Caco-2 (cell line): Measurements from ENCODE around the gene C1S. TPM values are rescaled to one million over a fixed set of nuclear protein-coding genes. Genes with fewer than 3 reads are reported as not detected.

Source experiments
- BruUV-seq: library from RNA; stranded (reverse); fragments of 400-500 nt; replicated peaks from 2 replicates; lab custom pipeline; 2021; lab: Mats Ljungman, UMichigan
- CTCF ChIA-PET: fragments of 300-600 bp; sonication (Branson Sonifier 250); formaldehyde crosslinking; loops from one replicate; lab custom pipeline; 2022; ENCODE audit warnings: antibody characterized with exemption; lab: Charles Lee
- POLR2A ChIA-PET: fragments of 300-600 bp; sonication (Branson Sonifier 250); formaldehyde crosslinking; loops from one replicate; lab custom pipeline; 2022; ENCODE audit warnings: antibody characterized with exemption; lab: Charles Lee
- DNase-seq, 2 experiments: peaks; one replicate each; pipeline versions ENCODE4 v3.0.0 to v3.0.0-alpha.2; 2020 to 2022
- H3K27me3 ChIP-seq: replicated peaks from 2 replicates; pipeline ENCODE4 v1.6.0; 2011; ENCODE audit warnings: low read length; ENCODE audit not compliant: control insufficient read depth, insufficient read depth
- H3K36me3 ChIP-seq: 2 replicates; pipeline ENCODE4 v1.5.1; 2011; ENCODE audit warnings: low read length; ENCODE audit not compliant: control insufficient read depth, insufficient read depth
- H3K4me1 ChIP-seq: fragments of 250-450 bp; sonication (Bioruptor Pico); 2 replicates; pipeline ENCODE4 v1.5.1; 2020; ENCODE audit warnings: mild to moderate bottlenecking
- H3K4me3 ChIP-seq: 2 replicates; pipeline ENCODE4 v1.5.1; 2011; ENCODE audit warnings: low read depth, mild to moderate bottlenecking, control low read depth, low read length
- H3K9me3 ChIP-seq: fragments of 250-450 bp; sonication (Bioruptor Pico); 2 replicates; pipeline ENCODE4 v1.5.1; 2020; ENCODE audit warnings: mild to moderate bottlenecking, moderate library complexity
- H3K27ac Mint-ChIP-seq: one replicate; pipeline ENCODE4 v1.8.0; 2022; ENCODE audit warnings: mixed read lengths; ENCODE audit not compliant: unreplicated experiment
- H3K27me3 Mint-ChIP-seq: one replicate; pipeline ENCODE4 v1.8.0; 2022; ENCODE audit warnings: mixed read lengths; ENCODE audit not compliant: insufficient read depth, unreplicated experiment
- H3K36me3 Mint-ChIP-seq: one replicate; pipeline ENCODE4 v1.8.0; 2022; ENCODE audit warnings: mild to moderate bottlenecking, mixed read lengths; ENCODE audit not compliant: insufficient read depth, unreplicated experiment
- H3K4me1 Mint-ChIP-seq: one replicate; pipeline ENCODE4 v1.8.0; 2022; ENCODE audit warnings: low read depth, mixed read lengths; ENCODE audit not compliant: unreplicated experiment
- H3K4me3 Mint-ChIP-seq: one replicate; pipeline ENCODE4 v1.8.0; 2022; ENCODE audit warnings: mild to moderate bottlenecking, moderate library complexity, mixed read lengths; ENCODE audit not compliant: unreplicated experiment
- H3K9me3 Mint-ChIP-seq: one replicate; pipeline ENCODE4 v1.8.0; 2022; ENCODE audit warnings: mixed read lengths; ENCODE audit not compliant: unreplicated experiment
- intact Hi-C: fragments of 100-400 bp; cut with micrococcal nuclease; formaldehyde crosslinking; loops from one replicate; pipeline ENCODE4 v1.10.0; 2022; ENCODE audit not compliant: unreplicated experiment
- total RNA-seq: library from RNA; stranded (reverse); gene quantifications from 2 replicates; pipeline ENCODE4 v1.2.3, GENCODE V29; 2022
- TF ChIP-seq, protein P1 (sequence below), 2 experiments: fragments of 200-600 bp in 1 of 2; IDR thresholded peaks; 1 replicate in 1 of 2; 2 replicates in 1 of 2; pipeline versions ENCODE4 v1.5.1 to v1.8.0; 2011 to 2022; ENCODE audit warnings: antibody characterized with exemption in 1 of 2, control low read depth in 1 of 2, inconsistent platforms in 1 of 2, low read depth in 1 of 2, low read length in 1 of 2, mild to moderate bottlenecking in 1 of 2, moderate library complexity in 1 of 2; ENCODE audit not compliant: insufficient read depth in 1 of 2, severe bottlenecking in 1 of 2, unreplicated experiment in 1 of 2

Gene C1S
- total RNA-seq, 1 experiment from 2014 or later, result 6.1 TPM

DNA sequence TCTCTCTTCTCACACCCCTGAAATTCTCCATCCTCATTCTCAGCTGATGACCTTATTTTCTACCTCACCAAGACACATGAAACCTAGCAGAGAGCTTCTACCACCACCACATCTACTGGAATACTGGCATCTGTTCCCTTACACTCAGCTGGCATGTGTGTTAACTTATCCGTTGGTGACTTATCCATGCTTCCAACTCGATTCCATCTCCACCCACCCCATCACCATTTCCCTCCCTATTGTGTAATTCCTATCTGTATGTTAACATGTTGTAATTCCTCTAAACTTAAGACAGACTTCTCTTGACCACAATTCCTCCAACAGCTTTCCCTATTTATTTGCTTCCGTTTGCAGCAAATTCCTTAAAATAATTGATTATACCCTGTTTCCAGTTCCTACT lies 15.4 kb downstream of the C1S start:
- no TSS peak for BruUV-seq
- peaks cover 18% of the 10 kb centered on the region for H3K4me1 ChIP-seq
- Mint-ChIP-seq H3K27me3 (no peaks in the 10 kb centered on the region), H3K36me3 (no peaks in the 10 kb centered on the region), H3K4me3 (no peak overlapping the region), H3K9me3 (no peaks in the 10 kb centered on the region), H3K27ac (no peak overlapping the region), H3K4me1 (peaks cover 5% of the 10 kb centered on the region)
- H3K36me3 ChIP-seq, result no peaks in the 10 kb centered on the region
- intact Hi-C loops, result no loop called here
- no peaks in the 10 kb centered on the region for H3K27me3 ChIP-seq
- TF ChIP-seq, protein P1, sequence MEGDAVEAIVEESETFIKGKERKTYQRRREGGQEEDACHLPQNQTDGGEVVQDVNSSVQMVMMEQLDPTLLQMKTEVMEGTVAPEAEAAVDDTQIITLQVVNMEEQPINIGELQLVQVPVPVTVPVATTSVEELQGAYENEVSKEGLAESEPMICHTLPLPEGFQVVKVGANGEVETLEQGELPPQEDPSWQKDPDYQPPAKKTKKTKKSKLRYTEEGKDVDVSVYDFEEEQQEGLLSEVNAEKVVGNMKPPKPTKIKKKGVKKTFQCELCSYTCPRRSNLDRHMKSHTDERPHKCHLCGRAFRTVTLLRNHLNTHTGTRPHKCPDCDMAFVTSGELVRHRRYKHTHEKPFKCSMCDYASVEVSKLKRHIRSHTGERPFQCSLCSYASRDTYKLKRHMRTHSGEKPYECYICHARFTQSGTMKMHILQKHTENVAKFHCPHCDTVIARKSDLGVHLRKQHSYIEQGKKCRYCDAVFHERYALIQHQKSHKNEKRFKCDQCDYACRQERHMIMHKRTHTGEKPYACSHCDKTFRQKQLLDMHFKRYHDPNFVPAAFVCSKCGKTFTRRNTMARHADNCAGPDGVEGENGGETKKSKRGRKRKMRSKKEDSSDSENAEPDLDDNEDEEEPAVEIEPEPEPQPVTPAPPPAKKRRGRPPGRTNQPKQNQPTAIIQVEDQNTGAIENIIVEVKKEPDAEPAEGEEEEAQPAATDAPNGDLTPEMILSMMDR (IDR thresholded peaks at IDR 0.05; ENCODE audit: insufficient read depth in 1 of 2, low read depth in 1 of 2, low read length in 1 of 2, severe bottlenecking in 1 of 2, unreplicated experiment in 1 of 2), result no peak
- CTCF ChIA-PET, result interaction anchor here (1.2 kb wide), 1 partner anchor 34 kb away, joined by 3 read pairs; no protein-coding TSS in a partner anchor
- no peaks in the 10 kb centered on the region for H3K9me3 ChIP-seq
- DNase-seq, result no peak
- no peak overlapping the region for H3K4me3 ChIP-seq
- POLR2A ChIA-PET, result no interaction called here

- intact Hi-C loops, result no loop called here
- no peaks in the 10 kb centered on the region for H3K36me3 ChIP-seq
- no peak for DNase-seq
- H3K4me3 Mint-ChIP-seq, result no peak overlapping the region
- no peak overlapping the region for H3K4me3 ChIP-seq
- no peaks in the 10 kb centered on the region for H3K9me3 Mint-ChIP-seq
- BruUV-seq, result no TSS peak
- ChIA-PET POLR2A (no interaction called here), CTCF (interaction anchor here (1.2 kb wide), 1 partner anchor 33 kb away, joined by 3 read pairs; no protein-coding TSS in a partner anchor)
- H3K27me3 ChIP-seq, result no peaks in the 10 kb centered on the region
- H3K9me3 ChIP-seq, result no peaks in the 10 kb centered on the region
- no peaks in the 10 kb centered on the region for H3K36me3 Mint-ChIP-seq
- H3K27ac Mint-ChIP-seq, result no peak overlapping the region
- H3K4me1 ChIP-seq, result peaks cover 19% of the 10 kb centered on the region
- TF ChIP-seq, protein P1 (IDR thresholded peaks at IDR 0.05; ENCODE audit: insufficient read depth in 1 of 2, low read depth in 1 of 2, low read length in 1 of 2, severe bottlenecking in 1 of 2, unreplicated experiment in 1 of 2), result no peak
- peaks cover 5% of the 10 kb centered on the region for H3K4me1 Mint-ChIP-seq
- no peaks in the 10 kb centered on the region for H3K27me3 Mint-ChIP-seq
Observed at GRCh38 chr12:7076493-7076892, 16.0 kb downstream of the C1S start.

GRCh38 chr12:7078163-7078562 lies 17.6 kb downstream of the C1S start:
- Histone ChIP-seq H3K9me3 (no peaks in the 10 kb centered on the region), H3K27me3 (no peaks in the 10 kb centered on the region), H3K4me1 (peaks cover 21% of the 10 kb centered on the region), H3K4me3 (no peak overlapping the region), H3K36me3 (no peaks in the 10 kb centered on the region)
- H3K4me3 Mint-ChIP-seq, result no peak overlapping the region
- no peaks in the 10 kb centered on the region for H3K27me3 Mint-ChIP-seq
- H3K27ac Mint-ChIP-seq, result no peak overlapping the region
- no peak for DNase-seq
- TF ChIP-seq, protein P1 (IDR thresholded peaks at IDR 0.05; ENCODE audit: insufficient read depth in 1 of 2, low read depth in 1 of 2, low read length in 1 of 2, severe bottlenecking in 1 of 2, unreplicated experiment in 1 of 2), result no peak
- H3K4me1 Mint-ChIP-seq, result peaks cover 7% of the 10 kb centered on the region
- ChIA-PET POLR2A (no interaction called here), CTCF (no interaction called here)
- peaks cover 3% of the 10 kb centered on the region for H3K36me3 Mint-ChIP-seq
- intact Hi-C loops, result no loop called here
- peaks cover 6% of the 10 kb centered on the region for H3K9me3 Mint-ChIP-seq
- no TSS peak for BruUV-seq
